SH-SY5Y (cell line): ENCODE data around the gene OPN4.

Experiments
- GATA2 ChIP-seq: IDR thresholded peaks from 2 replicates; pipeline ENCODE4 v1.6.1; 2011; ENCODE audit warnings: mild to moderate bottlenecking, low read depth, low read length
- GATA3 ChIP-seq: IDR thresholded peaks from 2 replicates; pipeline ENCODE4 v1.6.1; 2011; ENCODE audit warnings: low read depth, mild to moderate bottlenecking, low read length, moderate library complexity

- TF ChIP-seq GATA2 (no peak), GATA3 (no peak)
These were observed 34.8 kb downstream of the OPN4 start for GRCh38 chr10:86689146-86689545.
